Measurements from ENCODE around the gene KAT6B. TPM values are rescaled to one million over a fixed set of nuclear protein-coding genes. Genes with fewer than 3 reads are reported as not detected.
"Not testable (repeated sequence)": the region's sequence is repeated elsewhere in the genome, so short reads cannot be mapped to it uniquely, and the experiment has no call there.

KAT6B gene
- total RNA-seq = 10 to 100 TPM; 36.7 to 47.2 TPM

GRCh38 chr10:74826142-74827044 lies at the start of gene KAT6B:
KAT6B (plus strand) TSS chr10:74826600; CDS start chr10:74842858, 16,258 bp downstream.
- Mint-ChIP-seq H3K4me1 (peaks cover 46% of the 10 kb centered on the region), H3K27me3 (no peaks in the 10 kb centered on the region), H3K9me3 (no peaks in the 10 kb centered on the region), H3K4me3 (peak within 1 kb of the TSS; percentile 94), H3K27ac (peak within 1 kb of the TSS; percentile 91), H3K36me3 (peaks cover 13% of the 10 kb centered on the region)
- DNase-seq = peak; percentile 97
- POLR2A ChIA-PET = interaction anchor here (0.5 to 1.6 kb wide), 16 partner anchors 72 to 687 kb away, joined by 3 to 11 read pairs (median 4); no protein-coding TSS in a partner anchor
- peak; percentile 89 for ATAC-seq (ENCODE audit: low read depth)

DNA sequence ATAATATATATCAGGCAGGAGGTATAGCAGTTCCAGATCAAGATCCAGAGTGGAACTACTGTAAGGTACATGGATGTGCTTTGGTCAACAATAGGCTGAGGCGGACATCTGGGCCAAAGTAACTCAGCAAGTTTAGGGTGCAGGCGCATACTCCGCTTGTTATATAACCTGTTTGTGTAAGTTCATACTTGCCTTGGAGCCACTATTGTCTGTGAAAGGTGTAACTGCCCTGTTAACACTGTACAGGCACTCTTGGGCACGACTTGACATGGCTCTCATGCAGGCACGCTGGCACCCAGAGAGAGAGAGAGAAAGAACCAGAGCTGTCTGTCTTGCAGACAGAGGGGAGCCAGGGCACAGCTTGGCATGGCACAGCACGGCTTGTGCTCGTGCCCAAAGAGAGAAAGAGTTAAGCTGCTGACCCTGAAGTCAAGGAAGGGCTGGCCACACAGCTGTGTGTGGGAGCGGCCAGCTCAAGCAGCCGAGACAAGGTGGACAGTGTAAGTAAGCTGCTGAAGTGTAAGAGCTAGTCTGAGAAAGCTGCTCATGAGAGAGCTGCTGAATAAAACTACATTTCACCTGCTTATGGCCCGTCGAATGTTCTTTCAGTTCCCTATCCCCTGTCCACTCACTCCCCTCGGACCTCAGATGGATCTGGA lies 47.8 kb upstream of the KAT6B start:
- DNase-seq (no peak), ATAC-seq (ENCODE audit: low read depth) (no peak)
- H3K27ac Mint-ChIP-seq = no peak overlapping the region
- no peaks in the 10 kb centered on the region for H3K36me3 Mint-ChIP-seq
- POLR2A ChIA-PET = no interaction called here
- no peaks in the 10 kb centered on the region for H3K4me1 Mint-ChIP-seq
- H3K9me3 Mint-ChIP-seq = peaks cover 2% of the 10 kb centered on the region
- H3K4me3 Mint-ChIP-seq = no peak overlapping the region
- no peaks in the 10 kb centered on the region for H3K27me3 Mint-ChIP-seq

GRCh38 chr10:74781870-74782269 lies 44.5 kb upstream of the KAT6B start:
- H3K9me3 Mint-ChIP-seq; H3K4me1 Mint-ChIP-seq; H3K4me3 Mint-ChIP-seq; H3K36me3 Mint-ChIP-seq; H3K27me3 Mint-ChIP-seq; ATAC-seq (ENCODE audit: low read depth); DNase-seq; H3K27ac Mint-ChIP-seq; POLR2A ChIA-PET: not testable (repeated sequence)

DNA sequence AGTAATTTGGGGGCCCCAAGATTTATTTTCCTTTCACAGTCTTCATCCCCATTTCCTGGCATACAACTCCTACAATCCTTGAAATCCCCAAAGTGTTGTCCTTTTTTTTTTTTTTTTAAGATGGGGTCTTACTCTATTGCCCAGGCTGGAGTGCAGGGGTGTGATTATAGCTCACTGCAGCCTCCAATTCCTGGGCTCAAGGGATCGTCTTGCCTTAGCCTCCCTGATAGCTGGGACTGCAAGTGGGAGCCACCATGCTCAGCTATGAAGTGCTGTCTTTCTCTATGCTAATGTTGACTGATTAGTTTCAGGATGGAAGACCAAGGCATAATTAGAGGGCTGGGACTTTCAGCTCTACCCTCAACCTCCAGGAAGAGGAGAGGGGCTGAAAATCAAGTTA lies 41.9 kb upstream of the KAT6B start:
- ATAC-seq (ENCODE audit: low read depth) = no peak
- POLR2A ChIA-PET = no interaction called here
- no peak overlapping the region for H3K4me3 Mint-ChIP-seq

GRCh38 chr10:74786126-74786525 lies 40.3 kb upstream of the KAT6B start:
- DNase-seq = no peak
- ATAC-seq (ENCODE audit: low read depth) = no peak
- H3K4me1 Mint-ChIP-seq = no peaks in the 10 kb centered on the region
- no peaks in the 10 kb centered on the region for H3K9me3 Mint-ChIP-seq
- POLR2A ChIA-PET = no interaction called here
- peaks cover 1% of the 10 kb centered on the region for H3K27me3 Mint-ChIP-seq
- no peak overlapping the region for H3K27ac Mint-ChIP-seq
- H3K36me3 Mint-ChIP-seq = no peaks in the 10 kb centered on the region
- H3K4me3 Mint-ChIP-seq = no peak overlapping the region

More for the DNA sequence above, 41.9 kb upstream of the KAT6B start:
- no peaks in the 10 kb centered on the region for H3K4me1 Mint-ChIP-seq
- peaks cover 1% of the 10 kb centered on the region for H3K27me3 Mint-ChIP-seq
- no peak overlapping the region for H3K27ac Mint-ChIP-seq
- H3K9me3 Mint-ChIP-seq = no peaks in the 10 kb centered on the region
- DNase-seq = no peak
- no peaks in the 10 kb centered on the region for H3K36me3 Mint-ChIP-seq

DNA sequence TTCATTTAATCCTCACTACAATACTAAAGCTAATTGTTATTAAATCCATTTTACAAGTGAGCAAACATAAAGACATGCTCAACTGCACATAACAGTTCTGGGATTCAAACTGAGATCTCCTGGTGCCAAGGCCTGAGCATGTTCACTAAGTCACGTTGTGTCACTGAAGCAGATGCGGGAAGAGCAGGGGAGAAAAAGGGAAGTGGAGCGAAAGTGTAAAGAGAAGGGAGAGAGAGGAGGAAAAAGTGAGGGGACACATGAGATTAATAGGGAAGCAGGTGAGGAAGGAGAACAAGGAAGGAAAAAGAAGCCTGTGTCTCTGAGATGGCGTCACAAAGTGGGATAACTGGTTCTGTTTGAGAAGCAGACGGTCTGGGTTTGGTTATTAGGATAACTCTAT lies 38.9 kb upstream of the KAT6B start:
- no peaks in the 10 kb centered on the region for H3K9me3 Mint-ChIP-seq
- H3K27ac Mint-ChIP-seq = no peak overlapping the region
- H3K4me1 Mint-ChIP-seq = no peaks in the 10 kb centered on the region
- peaks cover 1% of the 10 kb centered on the region for H3K27me3 Mint-ChIP-seq
- H3K36me3 Mint-ChIP-seq = no peaks in the 10 kb centered on the region
- POLR2A ChIA-PET = no interaction called here
- H3K4me3 Mint-ChIP-seq = no peak overlapping the region
- DNase-seq (no peak), ATAC-seq (ENCODE audit: low read depth) (no peak)

GRCh38 chr10:74791979-74792378 lies 34.4 kb upstream of the KAT6B start:
- ATAC-seq (ENCODE audit: low read depth); H3K4me3 Mint-ChIP-seq; H3K9me3 Mint-ChIP-seq; H3K27me3 Mint-ChIP-seq; H3K27ac Mint-ChIP-seq; H3K4me1 Mint-ChIP-seq; H3K36me3 Mint-ChIP-seq; DNase-seq; POLR2A ChIA-PET: not testable (repeated sequence)

GRCh38 chr10:74792726-74793125 lies 33.7 kb upstream of the KAT6B start:
- peaks cover 4% of the 10 kb centered on the region for H3K27me3 Mint-ChIP-seq
- H3K27ac Mint-ChIP-seq = no peak overlapping the region
- POLR2A ChIA-PET = no interaction called here
- ATAC-seq (ENCODE audit: low read depth) = no peak
- no peaks in the 10 kb centered on the region for H3K36me3 Mint-ChIP-seq
- no peak for DNase-seq
- no peak overlapping the region for H3K4me3 Mint-ChIP-seq
- H3K9me3 Mint-ChIP-seq = no peaks in the 10 kb centered on the region
- peaks cover 3% of the 10 kb centered on the region for H3K4me1 Mint-ChIP-seq

DNA sequence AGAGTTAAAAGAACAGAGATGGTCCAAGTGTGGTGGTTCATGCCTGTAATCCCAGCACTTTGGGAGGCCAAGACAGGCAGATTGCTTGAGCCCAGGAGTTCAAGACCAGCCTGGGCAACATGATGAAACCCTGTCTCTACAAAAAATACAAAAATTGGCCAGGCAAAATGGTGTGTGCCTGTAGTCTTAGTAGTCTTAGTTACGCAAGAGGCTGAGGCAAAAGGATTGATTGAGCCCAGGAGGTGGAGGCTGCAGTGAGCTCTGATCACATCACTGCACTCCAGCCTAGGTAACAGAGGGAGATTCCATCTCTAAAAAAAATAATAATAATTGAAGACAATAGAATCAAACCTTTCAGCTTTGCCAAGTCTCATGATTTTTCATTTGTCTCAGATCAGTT lies 33.2 kb upstream of the KAT6B start:
- H3K4me3 Mint-ChIP-seq; DNase-seq; H3K9me3 Mint-ChIP-seq; H3K27me3 Mint-ChIP-seq; POLR2A ChIA-PET; H3K36me3 Mint-ChIP-seq; H3K4me1 Mint-ChIP-seq; H3K27ac Mint-ChIP-seq; ATAC-seq (ENCODE audit: low read depth): not testable (repeated sequence)

- peaks cover 3% of the 10 kb centered on the region for H3K4me1 Mint-ChIP-seq
- peaks cover 4% of the 10 kb centered on the region for H3K27me3 Mint-ChIP-seq
- H3K9me3 Mint-ChIP-seq = no peaks in the 10 kb centered on the region
- no peak overlapping the region for H3K4me3 Mint-ChIP-seq
- no peak overlapping the region for H3K27ac Mint-ChIP-seq
- DNase-seq (no peak), ATAC-seq (ENCODE audit: low read depth) (no peak)
- H3K36me3 Mint-ChIP-seq = no peaks in the 10 kb centered on the region
- POLR2A ChIA-PET = no interaction called here
Measured at GRCh38 chr10:74794531-74794930, 31.9 kb upstream of the KAT6B start.

- Mint-ChIP-seq H3K9me3 (no peaks in the 10 kb centered on the region), H3K4me1 (peaks cover 5% of the 10 kb centered on the region), H3K4me3 (no peak overlapping the region), H3K27me3 (peaks cover 4% of the 10 kb centered on the region), H3K36me3 (no peaks in the 10 kb centered on the region), H3K27ac (no peak overlapping the region)
- no peak for DNase-seq
- ATAC-seq (ENCODE audit: low read depth) = no peak
- POLR2A ChIA-PET = no interaction called here
Measured at GRCh38 chr10:74797550-74797949, 28.9 kb upstream of the KAT6B start.

DNA sequence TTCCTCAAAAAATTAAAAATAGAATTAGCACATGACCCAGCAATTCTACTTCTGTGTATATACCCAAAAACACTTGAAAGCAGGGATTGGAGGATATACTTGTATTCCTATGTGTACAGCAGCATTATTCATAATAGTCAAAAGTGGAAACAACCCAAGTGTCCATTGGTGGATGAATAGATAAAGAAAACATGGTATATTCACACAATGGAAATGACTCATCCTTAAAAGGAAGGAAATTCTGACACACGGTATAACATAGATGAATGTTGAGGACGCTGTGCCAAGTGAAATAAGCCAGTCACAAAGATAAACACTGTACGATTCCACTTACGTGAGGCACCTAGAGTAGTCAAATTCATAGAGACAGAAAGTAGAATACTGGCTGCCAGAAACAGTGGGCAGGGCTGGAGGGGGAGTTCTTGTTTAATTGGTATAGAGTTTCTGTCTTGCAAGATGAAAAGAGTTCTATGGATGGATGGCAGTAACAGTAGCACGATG lies 26.6 kb upstream of the KAT6B start:
- DNase-seq (no peak), ATAC-seq (ENCODE audit: low read depth) (no peak)
- POLR2A ChIA-PET = no interaction called here
- Mint-ChIP-seq H3K36me3 (no peaks in the 10 kb centered on the region), H3K27ac (peak overlapping the region; percentile 58), H3K4me3 (no peak overlapping the region), H3K4me1 (peaks cover 5% of the 10 kb centered on the region), H3K27me3 (peaks cover 4% of the 10 kb centered on the region), H3K9me3 (no peaks in the 10 kb centered on the region)

DNA sequence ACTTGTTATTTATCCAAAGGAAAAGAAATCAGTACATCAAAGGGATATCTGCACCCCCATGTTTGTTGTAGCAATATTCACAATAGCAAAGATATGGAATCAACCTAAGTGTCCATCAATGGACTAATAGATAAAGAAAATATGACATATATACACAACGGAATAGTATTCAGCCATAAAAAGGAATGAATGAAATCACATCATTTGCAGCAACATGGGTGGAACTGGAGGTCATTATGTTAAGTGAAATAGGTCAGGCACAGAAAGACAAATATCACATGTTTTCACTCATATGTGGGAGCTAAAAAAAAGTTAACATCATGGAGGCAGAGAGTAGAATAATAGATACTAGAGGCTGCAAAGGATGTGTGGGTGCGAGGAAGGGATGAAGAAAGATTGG lies 25.0 kb upstream of the KAT6B start:
- no peak overlapping the region for H3K4me3 Mint-ChIP-seq
- no peaks in the 10 kb centered on the region for H3K36me3 Mint-ChIP-seq
- H3K9me3 Mint-ChIP-seq = no peaks in the 10 kb centered on the region
- POLR2A ChIA-PET = no interaction called here
- peaks cover 2% of the 10 kb centered on the region for H3K27me3 Mint-ChIP-seq
- DNase-seq (no peak), ATAC-seq (ENCODE audit: low read depth) (no peak)
- H3K27ac Mint-ChIP-seq = no peak overlapping the region
- H3K4me1 Mint-ChIP-seq = peaks cover 2% of the 10 kb centered on the region

DNA sequence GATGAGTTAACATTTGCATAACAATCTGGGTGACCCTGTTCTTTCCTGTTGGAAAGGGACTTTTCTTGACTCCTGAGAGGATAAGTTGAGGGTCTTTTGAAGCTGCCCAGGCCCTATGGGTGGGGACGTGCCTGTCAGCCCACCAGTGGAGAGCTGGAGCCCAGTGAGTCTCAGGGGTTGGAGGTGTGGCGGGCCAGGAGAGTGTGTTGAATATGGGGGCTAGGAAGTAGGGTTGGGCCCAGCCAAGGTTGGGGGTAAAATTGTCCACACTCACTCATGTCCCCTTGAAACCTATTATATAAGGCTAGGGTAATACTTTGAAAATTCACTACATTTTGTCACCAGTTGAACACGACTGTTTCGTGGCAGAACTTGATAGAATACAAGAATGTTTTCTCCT lies 17.9 kb upstream of the KAT6B start:
- DNase-seq = no peak
- H3K4me3 Mint-ChIP-seq = no peak overlapping the region
- H3K36me3 Mint-ChIP-seq = no peaks in the 10 kb centered on the region
- ATAC-seq (ENCODE audit: low read depth) = no peak
- no peaks in the 10 kb centered on the region for H3K9me3 Mint-ChIP-seq
- no peaks in the 10 kb centered on the region for H3K4me1 Mint-ChIP-seq
- H3K27me3 Mint-ChIP-seq = no peaks in the 10 kb centered on the region
- H3K27ac Mint-ChIP-seq = no peak overlapping the region
- POLR2A ChIA-PET = no interaction called here
